Activated effector memory CD4-positive, alpha-beta T cell treated with anti-CD3 and anti-CD28 coated beads, Interleukin-2, amount 50 U/mL, for 16 hours (primary cell): ENCODE measurements around the gene ACKR4.

Experiments used
- DNase-seq: peaks from one replicate; pipeline ENCODE4 v3.0.0-alpha.2; 2020

ACKR4 gene

GRCh38 chr3:132643366-132643765 is 46.3 kb downstream of the ACKR4 start:
- DNase-seq, result no peak

- no peak for DNase-seq
These were observed 48.0 kb downstream of the ACKR4 start for GRCh38 chr3:132645058-132645457.

GRCh38 chr3:132650153-132650552 is 53.1 kb downstream of the ACKR4 start:
- no peak for DNase-seq
